GM19397 (cell line): ENCODE measurements around the gene WDR74.
"Not testable (repeated sequence)": the region's sequence is repeated elsewhere in the genome, so short reads cannot be mapped to it uniquely, and the experiment has no call there.

Experiments
- ATAC-seq: cut with Tn5 transposase; IDR thresholded peaks from one replicate; pipeline ENCODE4 v1.9.1; 2021; ENCODE audit warnings: mild to moderate bottlenecking, moderate library complexity; ENCODE audit not compliant: unreplicated experiment

The WDR74 gene

GRCh38 chr11:62860835-62861563, 21.6 kb upstream of the WDR74 start:
- no peak for ATAC-seq

GRCh38 chr11:62859281-62859703, 19.9 kb upstream of the WDR74 start:
- not testable (repeated sequence) for ATAC-seq

- no peak for ATAC-seq
These were observed 18.8 kb upstream of the WDR74 start for GRCh38 chr11:62858201-62858600.

- no peak for ATAC-seq
These were observed 18.2 kb upstream of the WDR74 start for GRCh38 chr11:62857541-62857982.

GRCh38 chr11:62856333-62856895, 17.0 kb upstream of the WDR74 start:
- ATAC-seq, result no peak

GRCh38 chr11:62855571-62856332, 16.4 kb upstream of the WDR74 start:
- peak; percentile 90 for ATAC-seq

GRCh38 chr11:62854825-62855570, 15.6 kb upstream of the WDR74 start:
- no peak for ATAC-seq

DNA sequence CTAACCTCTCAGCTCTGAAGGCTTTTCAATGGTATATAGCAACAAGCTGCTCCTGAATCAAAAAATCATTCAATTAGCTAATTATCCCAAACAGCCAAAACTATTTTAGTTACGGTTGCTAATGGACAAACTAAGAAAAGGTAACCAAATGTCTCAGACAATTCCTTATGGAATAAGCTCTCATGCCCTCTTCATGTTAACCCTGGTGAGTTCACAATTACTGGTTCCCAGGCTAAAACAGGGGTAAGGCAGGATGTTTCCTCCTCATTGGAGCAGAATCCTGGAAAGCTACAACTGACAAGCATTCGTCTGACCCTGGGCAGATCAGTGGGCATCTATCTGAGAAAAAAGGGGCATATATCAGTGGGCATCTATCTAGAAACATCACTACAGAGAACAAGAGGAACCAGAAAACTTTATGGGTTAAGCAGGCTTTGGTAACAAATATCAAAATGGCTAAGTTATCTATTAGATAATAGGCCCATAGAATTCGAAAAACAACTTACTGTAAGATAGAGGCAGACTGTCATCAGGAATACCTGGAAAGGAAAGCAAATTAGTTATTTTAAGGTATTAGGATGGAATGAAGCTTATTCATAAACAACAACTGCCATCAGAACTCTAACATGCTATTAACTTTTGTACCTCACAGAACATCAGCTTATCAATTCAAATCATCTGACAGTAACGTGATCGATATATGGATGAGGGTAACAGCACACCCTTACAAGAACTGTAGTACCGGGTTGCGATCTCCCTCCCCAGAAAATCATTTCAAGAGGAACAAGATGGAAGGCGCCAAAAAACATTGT, 14.8 kb upstream of the WDR74 start:
- no peak for ATAC-seq

DNA sequence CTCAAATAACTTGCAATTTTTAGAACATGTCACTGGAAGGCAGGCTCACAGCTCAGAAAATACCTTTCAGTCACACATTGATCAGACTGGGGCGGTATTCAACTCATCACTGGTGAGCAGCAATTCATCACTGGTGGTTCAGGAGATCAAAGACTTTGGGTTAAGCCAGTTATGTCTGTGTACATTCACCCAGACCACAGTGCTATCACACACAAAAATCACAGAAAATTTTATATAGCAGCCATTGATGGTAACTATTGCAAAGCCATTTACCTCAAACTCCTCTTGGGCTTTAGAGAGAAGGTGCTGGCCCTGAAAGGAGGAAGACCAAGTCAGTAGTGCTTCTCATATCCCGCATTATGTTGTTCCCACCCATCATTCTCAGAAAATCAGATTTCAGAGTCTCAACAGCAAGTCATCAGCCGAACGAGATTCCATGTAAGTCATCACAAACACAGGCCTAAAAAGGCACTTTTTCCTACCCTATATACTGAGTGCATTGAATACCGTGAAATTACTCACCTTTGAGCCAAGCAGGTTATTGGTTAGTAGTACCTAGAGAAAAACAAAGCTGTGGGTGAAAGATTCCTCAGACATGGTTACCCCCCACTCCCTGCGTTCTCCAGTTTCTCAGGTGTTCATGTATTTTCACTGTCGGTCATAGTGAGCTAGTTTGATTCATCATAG, 14.0 kb upstream of the WDR74 start:
- no peak for ATAC-seq

GRCh38 chr11:62852523-62853188, 13.3 kb upstream of the WDR74 start:
- ATAC-seq, result no peak

GRCh38 chr11:62851807-62852522, 12.6 kb upstream of the WDR74 start:
- ATAC-seq, result no peak

DNA sequence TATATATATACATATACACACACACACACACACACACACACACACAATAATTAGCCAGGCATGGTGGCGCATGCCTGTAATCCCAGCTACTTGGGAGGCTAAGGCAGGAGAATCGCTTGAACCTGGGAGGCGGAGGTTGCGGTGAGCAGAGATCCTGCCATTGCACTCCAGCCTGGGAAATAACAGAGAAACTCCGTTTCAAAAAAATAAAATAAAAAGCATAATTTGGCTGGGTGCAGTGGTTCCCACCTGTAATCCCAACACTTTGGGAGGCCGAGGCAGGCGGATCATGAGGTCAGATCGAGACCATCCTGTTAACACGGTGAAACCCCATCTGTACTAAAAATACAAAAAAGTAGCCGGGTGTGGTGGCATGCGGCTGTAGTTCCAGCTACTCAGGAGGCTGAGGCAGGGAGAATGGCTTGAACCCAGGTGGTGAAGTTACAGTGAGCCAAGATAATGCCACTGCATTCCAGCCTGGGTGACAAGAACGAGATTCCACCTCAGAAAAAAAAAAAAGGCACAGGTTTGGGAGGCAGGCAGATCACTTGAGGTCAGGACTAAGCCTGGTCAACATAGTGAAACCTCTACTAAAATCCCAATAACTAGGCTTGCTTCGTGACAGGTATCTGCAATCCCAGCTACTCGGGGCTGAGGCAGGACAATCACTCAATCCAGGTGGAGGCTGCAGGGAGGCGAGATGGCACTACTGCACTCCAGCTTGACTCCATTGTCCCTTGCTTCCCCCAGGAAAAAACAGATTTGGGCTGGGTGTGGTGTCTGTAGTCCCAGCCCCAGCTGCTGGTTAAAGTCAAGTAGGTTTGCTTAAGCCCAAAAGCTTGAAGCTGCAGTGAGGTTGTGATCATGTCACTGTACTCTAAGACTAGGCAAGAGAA, 11.8 kb upstream of the WDR74 start:
- no peak for ATAC-seq

- no peak for ATAC-seq
These were observed 8.5 kb upstream of the WDR74 start for GRCh38 chr11:62847767-62848314.

GRCh38 chr11:62846177-62846576, 6.8 kb upstream of the WDR74 start:
- no peak for ATAC-seq

DNA sequence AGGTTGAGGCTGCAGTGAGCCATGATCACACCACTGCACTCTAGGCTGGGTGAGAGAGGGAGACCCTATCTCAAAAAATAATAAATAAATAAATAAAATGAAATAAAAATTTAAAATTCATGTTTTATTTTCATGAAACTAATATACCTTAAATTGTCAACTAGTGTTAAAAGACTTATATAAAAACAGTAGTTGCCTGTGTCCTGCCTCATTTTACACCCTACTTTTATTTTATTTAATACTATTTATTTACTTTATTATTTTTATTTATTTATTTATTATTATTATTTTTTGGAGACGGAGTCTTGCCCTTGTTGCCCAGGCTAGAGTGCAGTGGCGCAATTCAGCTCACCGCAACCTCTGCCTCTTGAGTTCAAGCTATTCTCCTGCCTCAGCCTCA, 4.8 kb upstream of the WDR74 start:
- no peak for ATAC-seq

GRCh38 chr11:62843466-62843865, 4.1 kb upstream of the WDR74 start:
- ATAC-seq, result no peak

- not testable (repeated sequence) for ATAC-seq
These were observed 3.5 kb upstream of the WDR74 start for GRCh38 chr11:62842891-62843290.
